ENCODE data around the gene CLN6.
"Not testable (repeated sequence)": the region's sequence is repeated elsewhere in the genome, so short reads cannot be mapped to it uniquely, and the experiment has no call there.

Gene CLN6

GRCh38 chr15:68228971-68229385, 550 bp downstream of the CLN6 start:
- H3K27ac ChIP-seq: peak overlapping the region; percentile 76
- in situ Hi-C loops (cut with HindIII; ENCODE audit: low pct_ligation_motif_present, low sequenced_read_pairs): no loop called here
- no peak for DNase-seq
- peak overlapping the region; percentile 77 for H3K4me3 ChIP-seq (ENCODE audit: low read depth, low read length)
- no peak for TF ChIP-seq CTCF (IDR thresholded peaks at IDR 0.05; ENCODE audit: low read depth, low read length, missing control alignments)
- H3K36me3 ChIP-seq (replicated peaks): no peaks in the 10 kb centered on the region
- no peaks in the 10 kb centered on the region for H3K27me3 ChIP-seq (replicated peaks)

- Histone ChIP-seq H3K36me3 (replicated peaks) (no peaks in the 10 kb centered on the region), H3K27ac (peak overlapping the region; percentile 76), H3K27me3 (replicated peaks) (no peaks in the 10 kb centered on the region), H3K4me3 (ENCODE audit: low read depth, low read length) (peak overlapping the region; percentile 77)
- DNase-seq: no peak
- no peak for TF ChIP-seq CTCF (IDR thresholded peaks at IDR 0.05; ENCODE audit: low read depth, low read length, missing control alignments)
- in situ Hi-C loops (cut with HindIII; ENCODE audit: low pct_ligation_motif_present, low sequenced_read_pairs): no loop called here
Observed at GRCh38 chr15:68228143-68228970, 1.2 kb downstream of the CLN6 start.

- peak overlapping the region; percentile 77 for H3K4me3 ChIP-seq (ENCODE audit: low read depth, low read length)
- in situ Hi-C loops (cut with HindIII; ENCODE audit: low pct_ligation_motif_present, low sequenced_read_pairs): no loop called here
- no peaks in the 10 kb centered on the region for H3K27me3 ChIP-seq (replicated peaks)
- DNase-seq: no peak
- TF ChIP-seq CTCF (IDR thresholded peaks at IDR 0.05; ENCODE audit: low read depth, low read length, missing control alignments): no peak
- no peak overlapping the region for H3K27ac ChIP-seq
- H3K36me3 ChIP-seq (replicated peaks): no peaks in the 10 kb centered on the region
Observed at GRCh38 chr15:68227643-68228142, 1.8 kb downstream of the CLN6 start.

- H3K27me3 ChIP-seq (replicated peaks); H3K36me3 ChIP-seq (replicated peaks); DNase-seq; H3K27ac ChIP-seq; in situ Hi-C loops (cut with HindIII; ENCODE audit: low pct_ligation_motif_present, low sequenced_read_pairs); H3K4me3 ChIP-seq (ENCODE audit: low read depth, low read length): not testable (repeated sequence)
Observed at GRCh38 chr15:68225442-68225841, 4.1 kb downstream of the CLN6 start.

- no peak for DNase-seq
- in situ Hi-C loops (cut with HindIII; ENCODE audit: low pct_ligation_motif_present, low sequenced_read_pairs): no loop called here
- no peaks in the 10 kb centered on the region for H3K36me3 ChIP-seq (replicated peaks)
- no peak for TF ChIP-seq CTCF (IDR thresholded peaks at IDR 0.05; ENCODE audit: low read depth, low read length, missing control alignments)
- no peak overlapping the region for H3K4me3 ChIP-seq (ENCODE audit: low read depth, low read length)
- no peaks in the 10 kb centered on the region for H3K27me3 ChIP-seq (replicated peaks)
- no peak overlapping the region for H3K27ac ChIP-seq
Observed at GRCh38 chr15:68224546-68225250, 4.8 kb downstream of the CLN6 start.

GRCh38 chr15:68224108-68224507, 5.4 kb downstream of the CLN6 start:
- no peak overlapping the region for H3K27ac ChIP-seq
- no peak for DNase-seq
- in situ Hi-C loops (cut with HindIII; ENCODE audit: low pct_ligation_motif_present, low sequenced_read_pairs): no loop called here
- no peak for TF ChIP-seq CTCF (IDR thresholded peaks at IDR 0.05; ENCODE audit: low read depth, low read length, missing control alignments)
- H3K36me3 ChIP-seq (replicated peaks): no peaks in the 10 kb centered on the region
- H3K27me3 ChIP-seq (replicated peaks): no peaks in the 10 kb centered on the region
- no peak overlapping the region for H3K4me3 ChIP-seq (ENCODE audit: low read depth, low read length)

Measured in brain microvascular endothelial cell (primary cell).